HL-60 (cell line): Measurements from ENCODE around the gene GCGR.

Source experiments
- DNase-seq, 2 experiments: peaks; one replicate each; pipeline ENCODE4 v3.0.0-alpha.2; 2010 to 2020; ENCODE audit warnings: low read depth in 1 of 2, low spot score in 1 of 2
- H3K27ac ChIP-seq: fragments of 250-450 bp; sonication (Bioruptor Pico); replicated peaks from 2 replicates; pipeline ENCODE4 v1.5.1; 2020; ENCODE audit warnings: mild to moderate bottlenecking, moderate library complexity
- H3K27me3 ChIP-seq: fragments of 250-450 bp; sonication (Bioruptor Pico); 2 replicates; pipeline ENCODE4 v1.5.1; 2021; ENCODE audit warnings: mild to moderate bottlenecking, moderate library complexity; ENCODE audit not compliant: insufficient read depth, poor library complexity, severe bottlenecking
- H3K4me3 ChIP-seq: replicated peaks from 2 replicates; pipeline ENCODE4 v1.5.1; 2011; ENCODE audit warnings: mild to moderate bottlenecking, control low read depth, low read length; ENCODE audit not compliant: insufficient read depth
- CTCF ChIP-seq: IDR thresholded peaks from one replicate; pipeline ENCODE4 v1.5.1; 2011; ENCODE audit warnings: low read length, control low read depth, inconsistent platforms; ENCODE audit not compliant: insufficient read depth
- GABPA ChIP-seq: IDR thresholded peaks from 2 replicates; pipeline ENCODE4 v1.6.1; 2012; ENCODE audit warnings: low read depth
- POLR2AphosphoS5 ChIP-seq: IDR thresholded peaks from 2 replicates; pipeline ENCODE4 v1.6.1; 2012; ENCODE audit warnings: low read depth
- REST ChIP-seq: IDR thresholded peaks from 2 replicates; pipeline ENCODE4 v1.6.1; 2012; ENCODE audit warnings: low read depth; ENCODE audit not compliant: insufficient replicate concordance
- SPI1 ChIP-seq: IDR thresholded peaks from 2 replicates; pipeline ENCODE4 v1.6.1; 2012; ENCODE audit warnings: low read depth, mild to moderate bottlenecking, borderline replicate concordance

Gene GCGR

GRCh38 chr17:81845881-81846742 is 42.2 kb downstream of the GCGR start:
- TF ChIP-seq REST = no peak
- no peak; the same call in 1 of the 2 replicates for TF ChIP-seq POLR2AphosphoS5
- DNase-seq = no peak
- Histone ChIP-seq H3K27me3 (no peaks in the 10 kb centered on the region), H3K27ac (peak overlapping the region; percentile 48), H3K4me3 (no peak overlapping the region)

GRCh38 chr17:81846743-81847689 is 43.1 kb downstream of the GCGR start:
- no peak overlapping the region for H3K4me3 ChIP-seq
- DNase-seq = no peak
- peak overlapping the region; percentile 48 for H3K27ac ChIP-seq
- H3K27me3 ChIP-seq = no peaks in the 10 kb centered on the region
- no peak for TF ChIP-seq SPI1
- peak; percentile 89 for TF ChIP-seq POLR2AphosphoS5

- no peak for DNase-seq
- H3K27me3 ChIP-seq = no peaks in the 10 kb centered on the region
- no peak overlapping the region; the same call in 1 of the 2 replicates for H3K27ac ChIP-seq
- no peak overlapping the region for H3K4me3 ChIP-seq
- TF ChIP-seq SPI1 (no peak), CTCF (no peak), REST (no peak), POLR2AphosphoS5 (no peak), GABPA (no peak)
Measured at GRCh38 chr17:81849457-81849856, 45.5 kb downstream of the GCGR start.

- no peak overlapping the region for H3K4me3 ChIP-seq
- TF ChIP-seq CTCF (no peak), GABPA (no peak), REST (no peak), SPI1 (no peak), POLR2AphosphoS5 (peak; percentile 66)
- DNase-seq = no peak
- H3K27me3 ChIP-seq = no peaks in the 10 kb centered on the region
- peak overlapping the region; percentile 6; the same call in 1 of the 2 replicates for H3K27ac ChIP-seq
Measured at GRCh38 chr17:81851423-81851822, 47.5 kb downstream of the GCGR start.
